Chondrocyte (in vitro differentiated cells): Measurements from ENCODE around the gene TRIM65. TPM values are rescaled to one million over a fixed set of nuclear protein-coding genes. Genes with fewer than 3 reads are reported as not detected.
"Not testable (repeated sequence)": the region's sequence is repeated elsewhere in the genome, so short reads cannot be mapped to it uniquely, and the experiment has no call there.

Source experiments
- DNase-seq: peaks from one replicate; pipeline ENCODE4 v3.0.0; 2021; ENCODE audit warnings: mixed read lengths, low spot score
- H3K27ac Mint-ChIP-seq: one replicate; pipeline ENCODE4 v1.8.0; 2021; ENCODE audit warnings: mild to moderate bottlenecking, moderate library complexity, mixed read lengths; ENCODE audit not compliant: unreplicated experiment
- H3K27me3 Mint-ChIP-seq: 2 replicates; pipeline ENCODE4 v1.8.0; 2021; ENCODE audit warnings: low read depth, mixed read lengths
- H3K36me3 Mint-ChIP-seq: 2 replicates; pipeline ENCODE4 v1.8.0; 2021; ENCODE audit warnings: low read depth, mixed read lengths
- H3K4me1 Mint-ChIP-seq: 2 replicates; pipeline ENCODE4 v1.8.0; 2021; ENCODE audit warnings: low read depth, mild to moderate bottlenecking, mixed read lengths
- H3K4me3 Mint-ChIP-seq: one replicate; pipeline ENCODE4 v1.8.0; 2021; ENCODE audit warnings: mild to moderate bottlenecking, moderate library complexity, mixed read lengths; ENCODE audit not compliant: unreplicated experiment
- H3K9me3 Mint-ChIP-seq: 2 replicates; pipeline ENCODE4 v1.8.0; 2021; ENCODE audit warnings: low read depth, mixed read lengths
- total RNA-seq: library from RNA; stranded (reverse); gene quantifications from 3 replicates; pipeline ENCODE4 v1.2.1, GENCODE V29; 2021
- TF ChIP-seq, protein P1 (sequence below): fragments of 200-600 bp; sonication (generic); IDR thresholded peaks from 2 replicates; pipeline ENCODE4 v1.5.0; 2021; ENCODE audit warnings: antibody characterized with exemption, mild to moderate bottlenecking, moderate library complexity

TRIM65 gene
- total RNA-seq, 1 donor from 2014 or later = 27.1 TPM

DNA sequence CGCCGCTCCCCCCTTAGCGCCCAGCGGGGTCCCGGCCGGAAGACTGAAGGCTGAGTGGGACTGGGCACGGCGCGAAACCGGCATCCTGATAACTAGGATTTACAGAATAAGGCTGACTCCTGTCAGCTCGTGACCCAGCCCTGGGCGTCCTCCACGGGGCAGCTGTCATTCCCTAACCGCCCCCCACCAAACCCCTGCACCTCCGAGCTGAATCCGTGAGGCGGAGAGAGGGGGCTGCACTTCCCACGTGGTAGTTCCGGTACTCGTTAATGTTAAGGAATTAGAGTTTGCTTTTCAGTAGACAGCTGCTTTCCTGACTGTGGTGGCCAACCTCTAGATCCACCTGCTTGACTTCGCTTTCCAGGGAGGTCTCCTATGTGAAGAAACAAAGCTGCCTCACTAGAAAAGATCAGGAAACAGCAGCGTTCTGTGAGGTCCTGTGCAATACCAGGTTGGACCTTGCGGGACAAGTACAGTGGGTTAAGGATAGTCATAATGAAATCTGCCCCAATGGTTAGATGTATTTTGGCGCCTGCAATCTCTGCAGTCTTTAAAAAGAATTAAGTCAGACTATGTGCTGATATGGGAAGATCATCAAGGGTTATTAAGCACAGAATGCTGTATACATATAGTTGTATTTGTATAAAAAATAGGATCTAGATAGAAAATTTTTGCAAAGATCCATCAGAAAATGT lies 40.5 kb downstream of the TRIM65 start:
- H3K27me3 Mint-ChIP-seq = no peaks in the 10 kb centered on the region
- DNase-seq = no peak
- H3K4me1 Mint-ChIP-seq = peaks cover 31% of the 10 kb centered on the region
- H3K36me3 Mint-ChIP-seq = peaks cover 3% of the 10 kb centered on the region
- H3K9me3 Mint-ChIP-seq = no peaks in the 10 kb centered on the region
- TF ChIP-seq, protein P1, sequence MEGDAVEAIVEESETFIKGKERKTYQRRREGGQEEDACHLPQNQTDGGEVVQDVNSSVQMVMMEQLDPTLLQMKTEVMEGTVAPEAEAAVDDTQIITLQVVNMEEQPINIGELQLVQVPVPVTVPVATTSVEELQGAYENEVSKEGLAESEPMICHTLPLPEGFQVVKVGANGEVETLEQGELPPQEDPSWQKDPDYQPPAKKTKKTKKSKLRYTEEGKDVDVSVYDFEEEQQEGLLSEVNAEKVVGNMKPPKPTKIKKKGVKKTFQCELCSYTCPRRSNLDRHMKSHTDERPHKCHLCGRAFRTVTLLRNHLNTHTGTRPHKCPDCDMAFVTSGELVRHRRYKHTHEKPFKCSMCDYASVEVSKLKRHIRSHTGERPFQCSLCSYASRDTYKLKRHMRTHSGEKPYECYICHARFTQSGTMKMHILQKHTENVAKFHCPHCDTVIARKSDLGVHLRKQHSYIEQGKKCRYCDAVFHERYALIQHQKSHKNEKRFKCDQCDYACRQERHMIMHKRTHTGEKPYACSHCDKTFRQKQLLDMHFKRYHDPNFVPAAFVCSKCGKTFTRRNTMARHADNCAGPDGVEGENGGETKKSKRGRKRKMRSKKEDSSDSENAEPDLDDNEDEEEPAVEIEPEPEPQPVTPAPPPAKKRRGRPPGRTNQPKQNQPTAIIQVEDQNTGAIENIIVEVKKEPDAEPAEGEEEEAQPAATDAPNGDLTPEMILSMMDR = no peak
- peak overlapping the region; percentile 77 for H3K27ac Mint-ChIP-seq
- no peak overlapping the region for H3K4me3 Mint-ChIP-seq

DNA sequence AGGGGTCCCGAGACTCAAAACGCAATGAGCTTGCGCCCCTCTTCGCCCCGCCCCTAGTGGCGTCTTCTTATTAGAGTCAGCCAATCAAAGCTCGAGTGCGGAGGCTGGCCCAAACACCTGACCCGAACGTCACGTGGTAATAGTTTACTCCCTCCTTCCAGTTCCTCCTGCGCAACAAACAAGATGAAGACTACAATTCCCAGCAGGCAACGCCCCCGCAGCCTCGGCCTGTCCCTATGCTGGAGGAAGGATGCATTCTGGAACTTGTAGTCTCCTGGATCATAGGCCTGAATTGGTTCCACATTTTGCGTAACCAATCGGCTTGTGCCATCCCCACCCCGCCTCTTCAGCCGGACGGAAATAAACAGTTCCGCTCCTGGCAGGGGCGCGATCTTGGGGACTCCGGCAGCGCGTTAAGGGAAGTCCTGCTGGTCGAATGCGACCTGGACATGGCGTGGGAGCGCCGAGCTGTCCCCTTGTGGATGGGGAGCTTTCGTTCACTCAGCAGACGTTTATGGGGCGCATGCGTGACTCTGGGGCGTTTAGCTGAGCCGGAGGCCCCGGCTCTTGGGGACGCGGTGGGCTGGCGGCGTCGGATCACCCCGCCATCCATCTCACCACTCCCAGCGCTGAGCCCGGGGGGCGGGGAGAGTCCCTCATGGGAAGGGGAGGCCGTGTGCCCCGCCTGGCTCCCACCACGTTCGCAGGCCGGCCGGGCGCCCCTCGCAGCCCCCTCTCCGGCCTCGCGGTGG lies 41.3 kb downstream of the TRIM65 start, which contains the start of gene WBP2:
Gene WBP2, minus strand, starts transcription at position 26 of the 752 bp plus-strand sequence. CDS start 38 bp downstream, outside the sequence.
- Mint-ChIP-seq H3K27ac (peak within 1 kb of the TSS; percentile 77), H3K4me3 (no peak within 1 kb of the TSS), H3K4me1 (peaks cover 31% of the 10 kb centered on the region), H3K36me3 (peaks cover 6% of the 10 kb centered on the region), H3K27me3 (no peaks in the 10 kb centered on the region), H3K9me3 (no peaks in the 10 kb centered on the region)
- DNase-seq = peak; percentile 99
- TF ChIP-seq, protein P1 = peak; percentile 81

DNA sequence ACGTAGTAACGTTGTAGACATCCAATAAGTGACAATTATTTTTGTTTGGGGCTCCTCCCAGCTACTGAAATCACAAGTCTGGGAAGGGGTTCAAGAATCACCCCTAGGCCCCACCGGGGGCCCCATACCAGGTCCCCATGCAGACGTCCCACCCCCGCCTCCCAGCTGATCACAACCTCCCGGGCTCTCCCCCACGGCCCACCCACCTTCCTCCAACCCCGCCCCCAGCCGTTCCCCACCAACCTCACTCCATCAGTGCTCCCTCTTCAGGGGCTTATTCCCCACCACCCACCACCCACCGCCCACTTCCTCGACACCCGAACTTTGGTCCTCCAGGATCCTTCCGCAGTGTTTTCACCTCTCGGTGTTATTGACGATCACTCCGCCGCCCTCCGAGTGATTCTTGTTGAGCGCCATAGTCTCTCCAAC lies 41.9 kb downstream of the TRIM65 start:
- Mint-ChIP-seq H3K9me3 (no peaks in the 10 kb centered on the region), H3K27me3 (no peaks in the 10 kb centered on the region), H3K27ac (no peak overlapping the region), H3K4me1 (peaks cover 31% of the 10 kb centered on the region), H3K36me3 (peaks cover 6% of the 10 kb centered on the region), H3K4me3 (no peak overlapping the region)
- TF ChIP-seq, protein P1 = no peak
- no peak for DNase-seq

DNA sequence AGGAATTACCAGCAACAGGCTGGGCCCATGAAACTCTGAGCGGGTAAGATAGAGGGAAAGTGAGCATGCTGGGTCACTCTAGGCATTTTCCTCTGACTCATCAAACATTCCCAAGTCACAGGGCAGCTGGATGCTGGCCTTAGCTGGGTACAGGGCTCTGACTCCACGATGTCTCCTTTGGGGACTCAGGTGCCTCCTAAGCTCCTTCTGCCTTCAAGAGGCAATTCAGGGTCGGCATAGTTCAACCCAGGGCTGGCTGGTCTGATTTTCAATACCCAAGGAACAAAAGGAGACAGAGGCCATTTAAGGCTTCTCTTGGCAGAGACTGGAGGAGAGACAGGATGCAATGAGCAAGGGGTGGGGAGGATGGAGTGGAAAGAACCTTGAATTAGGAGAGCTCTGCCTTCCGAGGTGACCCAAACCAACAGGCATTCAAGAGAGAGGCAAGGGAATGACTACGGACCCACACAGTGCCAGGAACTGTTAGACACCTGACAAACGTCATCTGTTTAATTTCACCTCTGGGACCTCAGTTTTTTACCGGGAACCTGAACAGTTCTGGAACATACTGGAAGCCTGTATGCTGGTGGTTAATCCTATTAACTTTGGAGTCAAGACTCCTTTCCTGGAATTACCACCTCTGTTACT lies 42.5 kb downstream of the TRIM65 start:
- H3K27ac Mint-ChIP-seq = no peak overlapping the region
- H3K36me3 Mint-ChIP-seq = peaks cover 11% of the 10 kb centered on the region
- TF ChIP-seq, protein P1 = no peak
- no peaks in the 10 kb centered on the region for H3K27me3 Mint-ChIP-seq
- H3K4me3 Mint-ChIP-seq = no peak overlapping the region
- no peak for DNase-seq
- H3K9me3 Mint-ChIP-seq = no peaks in the 10 kb centered on the region
- H3K4me1 Mint-ChIP-seq = peaks cover 31% of the 10 kb centered on the region

DNA sequence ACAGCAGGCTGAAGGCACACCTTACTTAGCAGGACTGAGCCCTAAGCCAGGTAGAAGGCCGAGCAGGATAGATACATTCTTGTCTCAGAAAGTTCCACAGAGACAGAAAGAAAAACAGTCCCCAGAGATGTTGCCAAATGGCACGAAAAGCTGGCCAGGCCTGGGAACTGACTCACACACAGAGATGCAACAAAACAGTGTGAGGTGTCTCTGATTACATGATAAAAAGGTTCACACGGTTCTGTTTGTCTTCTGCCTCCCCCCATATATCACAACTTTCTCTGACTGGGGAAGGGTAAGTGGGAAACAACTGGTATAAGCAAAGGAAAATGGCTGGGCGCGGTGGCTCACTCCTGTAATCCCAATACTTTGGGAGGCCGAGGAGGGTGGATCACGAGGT lies 43.3 kb downstream of the TRIM65 start:
- no peak overlapping the region for H3K27ac Mint-ChIP-seq
- no peaks in the 10 kb centered on the region for H3K27me3 Mint-ChIP-seq
- peaks cover 26% of the 10 kb centered on the region for H3K4me1 Mint-ChIP-seq
- TF ChIP-seq, protein P1 = no peak
- peaks cover 11% of the 10 kb centered on the region for H3K36me3 Mint-ChIP-seq
- DNase-seq = no peak
- H3K4me3 Mint-ChIP-seq = no peak overlapping the region
- no peaks in the 10 kb centered on the region for H3K9me3 Mint-ChIP-seq

DNA sequence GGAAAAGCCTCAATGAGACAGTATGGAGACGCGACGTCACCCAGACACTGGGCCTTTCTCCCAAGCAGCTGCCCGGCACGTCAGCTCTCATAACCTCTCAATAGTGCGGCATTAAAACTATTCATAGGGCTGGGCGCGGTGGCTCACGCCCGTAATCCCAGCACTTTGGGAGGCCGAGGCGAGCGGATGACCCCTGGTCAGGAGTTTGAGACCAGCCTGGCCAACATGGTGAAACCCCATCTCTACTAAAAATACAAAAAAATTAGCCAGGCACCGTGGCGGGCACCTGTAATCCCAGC lies 45.1 kb downstream of the TRIM65 start:
- not testable (repeated sequence) for H3K9me3 Mint-ChIP-seq, H3K4me3 Mint-ChIP-seq, DNase-seq, H3K27me3 Mint-ChIP-seq, H3K27ac Mint-ChIP-seq
- H3K4me1 Mint-ChIP-seq = peaks cover 26% of the 10 kb centered on the region
- H3K36me3 Mint-ChIP-seq = peaks cover 17% of the 10 kb centered on the region
